Glutamatergic neuron (in vitro differentiated cells): ENCODE data around the gene CLDN34. TPM values are rescaled to one million over a fixed set of nuclear protein-coding genes. Genes with fewer than 3 reads are reported as not detected.
A peak's percentile ranks its signal among the peaks of the same experiment; 100 is the strongest.

Experiments used
- DNase-seq: peaks from one replicate; pipeline ENCODE4 v3.0.0; 2022
- H3K27ac Mint-ChIP-seq: one replicate; pipeline ENCODE4 v1.8.0; 2020; ENCODE audit warnings: mild to moderate bottlenecking, mixed read lengths, inconsistent platforms; ENCODE audit not compliant: unreplicated experiment
- H3K27me3 Mint-ChIP-seq: one replicate; pipeline ENCODE4 v1.8.0; 2020; ENCODE audit warnings: mild to moderate bottlenecking, moderate library complexity, mixed read lengths, inconsistent platforms; ENCODE audit not compliant: unreplicated experiment
- H3K36me3 Mint-ChIP-seq: one replicate; pipeline ENCODE4 v1.8.0; 2020; ENCODE audit warnings: mild to moderate bottlenecking, mixed read lengths, inconsistent platforms; ENCODE audit not compliant: unreplicated experiment
- H3K4me1 Mint-ChIP-seq: one replicate; pipeline ENCODE4 v1.8.0; 2020; ENCODE audit warnings: mild to moderate bottlenecking, low read depth, mixed read lengths, inconsistent platforms; ENCODE audit not compliant: unreplicated experiment
- H3K4me3 Mint-ChIP-seq: one replicate; pipeline ENCODE4 v1.8.0; 2020; ENCODE audit warnings: mild to moderate bottlenecking, mixed read lengths, inconsistent platforms; ENCODE audit not compliant: unreplicated experiment
- H3K9me3 Mint-ChIP-seq: one replicate; pipeline ENCODE4 v1.8.0; 2020; ENCODE audit warnings: mild to moderate bottlenecking, moderate library complexity, mixed read lengths, inconsistent platforms; ENCODE audit not compliant: unreplicated experiment
- total RNA-seq: library from RNA; stranded (reverse); fragmentation: NEBNext Ultra II Directional; extraction: Animal tissue kit (Norgen Biotek cat#: 25700); gene quantifications from one replicate; pipeline ENCODE4 v1.2.1, GENCODE V29; 2021; ENCODE audit not compliant: unreplicated experiment
- TF ChIP-seq, protein P1 (sequence below): fragments of 200-600 bp; sonication (generic); IDR thresholded peaks from one replicate; pipeline ENCODE4 v1.5.0; 2021; ENCODE audit not compliant: partially characterized antibody, unreplicated experiment

The CLDN34 gene
- total RNA-seq, 1 donor from 2014 or later: not detected

DNA sequence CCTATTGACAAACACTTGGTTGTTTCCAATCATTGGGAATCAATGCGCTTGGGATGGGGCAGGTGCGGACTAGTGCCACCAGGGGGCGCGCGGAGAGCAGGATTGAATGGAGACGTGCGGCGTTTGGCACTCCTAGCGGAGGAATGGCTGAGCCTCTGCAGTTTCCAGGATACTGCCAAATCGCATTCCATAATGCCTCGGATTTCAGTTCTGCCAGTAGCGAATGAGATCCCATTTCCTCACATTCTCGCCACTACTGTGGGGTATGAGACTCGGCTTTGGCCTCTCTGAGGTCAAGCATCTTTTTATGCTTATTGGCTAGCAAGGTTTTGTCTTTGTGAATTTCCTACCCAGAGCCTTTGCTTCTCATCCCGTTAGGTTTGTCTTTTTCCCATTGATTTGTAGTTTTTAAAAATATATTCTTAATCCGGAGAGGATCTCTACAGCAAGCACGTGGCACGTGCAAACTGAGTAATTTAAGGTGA lies 28.7 kb downstream of the CLDN34 start:
- H3K27ac Mint-ChIP-seq: no peak overlapping the region
- no peak overlapping the region for H3K4me3 Mint-ChIP-seq
- no peaks in the 10 kb centered on the region for H3K4me1 Mint-ChIP-seq
- peak; percentile 83 for DNase-seq
- no peaks in the 10 kb centered on the region for H3K36me3 Mint-ChIP-seq
- TF ChIP-seq, protein P1, sequence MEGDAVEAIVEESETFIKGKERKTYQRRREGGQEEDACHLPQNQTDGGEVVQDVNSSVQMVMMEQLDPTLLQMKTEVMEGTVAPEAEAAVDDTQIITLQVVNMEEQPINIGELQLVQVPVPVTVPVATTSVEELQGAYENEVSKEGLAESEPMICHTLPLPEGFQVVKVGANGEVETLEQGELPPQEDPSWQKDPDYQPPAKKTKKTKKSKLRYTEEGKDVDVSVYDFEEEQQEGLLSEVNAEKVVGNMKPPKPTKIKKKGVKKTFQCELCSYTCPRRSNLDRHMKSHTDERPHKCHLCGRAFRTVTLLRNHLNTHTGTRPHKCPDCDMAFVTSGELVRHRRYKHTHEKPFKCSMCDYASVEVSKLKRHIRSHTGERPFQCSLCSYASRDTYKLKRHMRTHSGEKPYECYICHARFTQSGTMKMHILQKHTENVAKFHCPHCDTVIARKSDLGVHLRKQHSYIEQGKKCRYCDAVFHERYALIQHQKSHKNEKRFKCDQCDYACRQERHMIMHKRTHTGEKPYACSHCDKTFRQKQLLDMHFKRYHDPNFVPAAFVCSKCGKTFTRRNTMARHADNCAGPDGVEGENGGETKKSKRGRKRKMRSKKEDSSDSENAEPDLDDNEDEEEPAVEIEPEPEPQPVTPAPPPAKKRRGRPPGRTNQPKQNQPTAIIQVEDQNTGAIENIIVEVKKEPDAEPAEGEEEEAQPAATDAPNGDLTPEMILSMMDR: peak; percentile 86
- no peaks in the 10 kb centered on the region for H3K27me3 Mint-ChIP-seq
- no peaks in the 10 kb centered on the region for H3K9me3 Mint-ChIP-seq

GRCh38 chrX:9997041-9997440 lies 29.9 kb downstream of the CLDN34 start:
- Mint-ChIP-seq H3K4me1 (no peaks in the 10 kb centered on the region), H3K27ac (no peak overlapping the region), H3K27me3 (no peaks in the 10 kb centered on the region), H3K4me3 (no peak overlapping the region), H3K9me3 (no peaks in the 10 kb centered on the region), H3K36me3 (no peaks in the 10 kb centered on the region)
- TF ChIP-seq, protein P1: no peak
- DNase-seq: no peak

DNA sequence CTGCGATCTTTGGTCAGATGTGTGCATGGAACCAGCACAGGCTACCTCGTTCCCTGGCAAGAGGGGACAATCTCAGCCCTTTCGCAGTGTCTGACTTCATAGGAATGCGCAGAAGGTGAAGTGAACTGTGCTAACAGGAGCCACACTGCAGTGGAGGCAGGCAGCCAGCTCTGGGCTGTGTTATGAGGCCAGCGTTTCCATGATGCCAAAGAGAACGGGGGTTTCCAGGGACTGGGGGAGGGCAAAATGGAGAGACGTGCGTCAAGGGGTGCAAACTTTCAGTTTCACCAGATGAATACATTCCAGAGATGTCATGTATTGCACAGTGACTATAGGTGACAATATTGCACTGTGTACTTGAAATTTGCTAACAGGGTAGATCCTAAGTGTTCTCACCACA lies 30.4 kb downstream of the CLDN34 start:
- Mint-ChIP-seq H3K9me3 (no peaks in the 10 kb centered on the region), H3K27me3 (no peaks in the 10 kb centered on the region)
- no peak for DNase-seq

GRCh38 chrX:10001496-10001895 lies 34.3 kb downstream of the CLDN34 start:
- H3K9me3 Mint-ChIP-seq: no peaks in the 10 kb centered on the region
- DNase-seq: no peak
- TF ChIP-seq, protein P1: no peak
- no peak overlapping the region for H3K4me3 Mint-ChIP-seq
- no peaks in the 10 kb centered on the region for H3K36me3 Mint-ChIP-seq
- H3K4me1 Mint-ChIP-seq: no peaks in the 10 kb centered on the region
- H3K27me3 Mint-ChIP-seq: no peaks in the 10 kb centered on the region
- H3K27ac Mint-ChIP-seq: no peak overlapping the region

More for the DNA sequence above, 30.4 kb downstream of the CLDN34 start:
- H3K36me3 Mint-ChIP-seq: no peaks in the 10 kb centered on the region
- no peak overlapping the region for H3K27ac Mint-ChIP-seq
- H3K4me3 Mint-ChIP-seq: no peak overlapping the region
- TF ChIP-seq, protein P1: no peak
- H3K4me1 Mint-ChIP-seq: no peaks in the 10 kb centered on the region

DNA sequence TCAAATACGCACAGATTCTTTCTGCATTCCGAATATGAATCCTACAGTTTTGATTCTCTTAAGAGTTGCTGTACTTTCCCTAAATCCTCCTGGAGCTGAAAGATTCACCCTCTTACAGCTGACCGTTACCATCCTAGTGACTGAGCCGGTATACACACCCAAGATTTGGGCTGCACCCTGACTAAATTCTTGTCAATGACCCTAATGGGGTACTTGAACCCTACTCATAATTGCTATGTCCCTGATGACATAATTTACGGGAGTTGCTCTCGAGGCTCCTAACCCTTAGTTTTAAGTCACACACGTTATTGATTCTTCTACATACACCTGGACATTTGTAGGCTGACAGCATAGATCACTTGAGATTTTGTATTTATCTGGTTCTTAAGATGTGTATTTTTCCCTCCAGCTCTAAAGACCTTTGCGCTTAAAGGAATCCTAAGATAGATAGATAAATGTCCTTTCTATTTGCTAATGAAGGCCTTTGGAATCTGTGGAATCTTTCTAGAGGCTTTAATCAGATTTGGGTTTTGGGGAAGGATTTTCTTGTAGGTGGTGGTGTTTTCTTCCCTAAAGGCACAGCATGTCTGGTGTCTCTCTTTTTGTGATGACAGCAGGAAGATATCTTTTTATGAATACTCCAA lies 37.8 kb downstream of the CLDN34 start:
- H3K4me3 Mint-ChIP-seq: no peak overlapping the region
- peaks cover 1% of the 10 kb centered on the region for H3K4me1 Mint-ChIP-seq
- H3K36me3 Mint-ChIP-seq: no peaks in the 10 kb centered on the region
- no peak overlapping the region for H3K27ac Mint-ChIP-seq
- DNase-seq: no peak
- H3K9me3 Mint-ChIP-seq: no peaks in the 10 kb centered on the region
- TF ChIP-seq, protein P1: no peak
- no peaks in the 10 kb centered on the region for H3K27me3 Mint-ChIP-seq
